GM12878 (cell line): ENCODE results near the gene HPRT1. TPM values are rescaled to one million over a fixed set of nuclear protein-coding genes. Genes with fewer than 3 reads are reported as not detected.

Experiments
- ATAC-seq: fragments of 200-7000 bp; cut with Tn5 transposase; 3 replicates; pipeline ENCODE4 v1.9.1; 2020; ENCODE audit warnings: mild to moderate bottlenecking, moderate library complexity
- BruUV-seq: library from RNA; stranded (reverse); fragments of 400-500 nt; replicated peaks from 2 replicates; lab custom pipeline; 2021; lab: Mats Ljungman, UMichigan
- CTCF ChIA-PET: fragments of 300-600 bp; sonication (Branson Sonifier 250); formaldehyde crosslinking; extraction: SDS; loops from one replicate; lab custom pipeline; 2021; ENCODE audit warnings: inconsistent platforms; lab: Yijun Ruan, JAX
- POLR2A ChIA-PET: fragments of 350-600 bp; formaldehyde crosslinking; extraction: SDS; loops from one replicate; lab custom pipeline; 2021; ENCODE audit warnings: inconsistent platforms; lab: Charles Lee
- RAD21 ChIA-PET: fragments of 300-600 bp; sonication (Branson Sonifier 250); formaldehyde crosslinking; loops from one replicate; lab custom pipeline; 2023; ENCODE audit warnings: antibody characterized with exemption; ENCODE audit not compliant: unreplicated experiment; lab: Charles Lee
- SMC1A ChIA-PET: fragments of 300-600 bp; sonication (Branson Sonifier 250); formaldehyde crosslinking; loops from one replicate; lab custom pipeline; 2023; ENCODE audit not compliant: unreplicated experiment, uncharacterized antibody; lab: Charles Lee
- DNase-seq: peaks from one replicate; pipeline ENCODE4 v3.0.0-alpha.2; 2011; ENCODE audit warnings: low read depth, low spot score
- FAIRE-seq: peaks from 3 replicates; lab custom pipeline; 2011; peaks lifted over from hg19 to GRCh38; lab: Jason Lieb, UNC
- H2AFZ ChIP-seq: 2 replicates; pipeline ENCODE4 v1.6.0; 2011; ENCODE audit warnings: low read depth, low read length, control low read depth; ENCODE audit not compliant: control insufficient read depth
- H3K27ac ChIP-seq: 2 replicates; pipeline ENCODE4 v1.5.1; 2011; ENCODE audit warnings: control low read depth; ENCODE audit not compliant: control insufficient read depth, insufficient read depth
- H3K27me3 ChIP-seq, 2 experiments: replicated peaks in 1 of 2; 2 replicates each; pipeline versions ENCODE4 v1.6.0 to v1.6.1; 2011; ENCODE audit warnings: low read length in 1 of 2; ENCODE audit not compliant: control insufficient read depth in 2 of 2, insufficient read depth in 2 of 2
- H3K36me3 ChIP-seq, 2 experiments: 2 replicates each; pipeline ENCODE4 v1.5.1; 2011; ENCODE audit warnings: low read length in 1 of 2; ENCODE audit not compliant: control insufficient read depth in 2 of 2, insufficient read depth in 2 of 2
- H3K4me1 ChIP-seq: 2 replicates; pipeline ENCODE4 v1.6.1; 2011; ENCODE audit warnings: mild to moderate bottlenecking, low read length, moderate library complexity, mixed read lengths; ENCODE audit not compliant: control insufficient read depth, insufficient read depth
- H3K4me2 ChIP-seq: 2 replicates; pipeline ENCODE4 v1.6.0; 2011; ENCODE audit warnings: control low read depth; ENCODE audit not compliant: control insufficient read depth, insufficient read depth
- H3K4me3 ChIP-seq: fragments of 200-600 bp; sonication (generic); 2 replicates; pipeline ENCODE4 v1.5.1; 2016
- H3K79me2 ChIP-seq: 2 replicates; pipeline ENCODE4 v1.6.0; 2011; ENCODE audit warnings: low read length; ENCODE audit not compliant: control insufficient read depth, insufficient read depth
- H3K9ac ChIP-seq: 2 replicates; pipeline ENCODE4 v1.8.0; 2011; ENCODE audit warnings: low read length, control low read depth, mixed read lengths; ENCODE audit not compliant: control insufficient read depth, insufficient read depth
- H3K9me3 ChIP-seq: replicated peaks from 3 replicates; pipeline ENCODE4 v1.5.1; 2011; ENCODE audit warnings: mild to moderate bottlenecking, low read length; ENCODE audit not compliant: control insufficient read depth, insufficient read depth
- H4K20me1 ChIP-seq: 2 replicates; pipeline ENCODE4 v1.6.0; 2011; ENCODE audit not compliant: control insufficient read depth, insufficient read depth
- CHD1 ChIP-seq: IDR thresholded peaks from 2 replicates; pipeline ENCODE4 v1.6.1; 2012; ENCODE audit warnings: low read depth, low read length, improper control_type of control experiment
- FOXM1 ChIP-seq: IDR thresholded peaks from 2 replicates; pipeline ENCODE4 v1.6.1; 2012; ENCODE audit warnings: low read depth, mild to moderate bottlenecking, inconsistent platforms, low read length, moderate library complexity
- IRF4 ChIP-seq: IDR thresholded peaks from 2 replicates; pipeline ENCODE4 v1.6.1; 2011; ENCODE audit warnings: low read depth, low read length
- JUNB ChIP-seq: IDR thresholded peaks from 2 replicates; pipeline ENCODE4 v1.6.1; 2016; ENCODE audit warnings: antibody characterized with exemption, mild to moderate bottlenecking
- KLF5 ChIP-seq: fragments of 450-650 bp; IDR thresholded peaks from 2 replicates; pipeline ENCODE4 v1.6.1; 2014; ENCODE audit warnings: mild to moderate bottlenecking; ENCODE audit not compliant: partially characterized antibody
- MYC ChIP-seq: IDR thresholded peaks from 2 replicates; pipeline ENCODE4 v1.6.1; 2011; ENCODE audit warnings: mild to moderate bottlenecking, low read length, moderate library complexity, inconsistent platforms; ENCODE audit not compliant: insufficient read depth, insufficient replicate concordance, insufficient read length, severe bottlenecking
- PAX8 ChIP-seq: fragments of 450-650 bp; IDR thresholded peaks from 2 replicates; pipeline ENCODE4 v1.6.1; 2017; ENCODE audit warnings: mild to moderate bottlenecking, moderate library complexity
- RB1 ChIP-seq: fragments of 450-650 bp; formaldehyde crosslinking; IDR thresholded peaks from 2 replicates; pipeline ENCODE4 v1.6.1; 2017; ENCODE audit warnings: mild to moderate bottlenecking, borderline replicate concordance
- RFX5 ChIP-seq: IDR thresholded peaks from 2 replicates; pipeline ENCODE4 v1.6.1; 2011; ENCODE audit warnings: low read depth, low read length, improper control_type of control experiment
- SREBF1 ChIP-seq: IDR thresholded peaks from 2 replicates; pipeline ENCODE4 v1.6.1; 2012; ENCODE audit warnings: mild to moderate bottlenecking, low read length
- STAT1 ChIP-seq: fragments of 450-650 bp; conservative IDR thresholded peaks from 2 replicates; pipeline ENCODE4 v1.6.1; 2014; ENCODE audit warnings: antibody characterized with exemption, mild to moderate bottlenecking
- ZNF217 ChIP-seq: fragments of 450-650 bp; IDR thresholded peaks from 2 replicates; pipeline ENCODE4 v1.6.1; 2017; ENCODE audit warnings: antibody characterized with exemption, mild to moderate bottlenecking
- WGBS: methylation state at CpG from one replicate; pipeline ENCODE4 v1.1.6; 2016; ENCODE audit warnings: low lambda C conversion rate; ENCODE audit not compliant: insufficient replicate concordance, insufficient coverage; ENCODE audit errors: missing lambda C conversion rate; 5-methylcytosine and 5-hydroxymethylcytosine counted together
- in situ Hi-C: fragments of 300-500 bp; cut with MboI; formaldehyde crosslinking; loops from 9 replicates; pipeline ENCODE4 v1.14.3; 2018; ENCODE audit warnings: mixed read lengths
- intact Hi-C: fragments of 100-400 bp; cut with micrococcal nuclease; formaldehyde crosslinking; loops from one replicate; pipeline ENCODE4 v1.14.2; 2022; ENCODE audit not compliant: unreplicated experiment
- polyA plus RNA-seq, 11 experiments: library from polyadenylated mRNA; depleted of rRNA in 4 of 11; unstranded in 6 of 11; stranded (reverse) in 5 of 11; fragments of >200 nt; fragmentation: Nextera tagmentation in 4 of 11; fragmentation: Illumina TruSeq in 1 of 11; extraction: Ambion mirVana in 4 of 11; extraction: Trizol in 1 of 11; gene quantifications; 1 replicate in 1 of 11; 2 replicates in 10 of 11; pipeline versions ENCODE4 v1.2.1 to v1.2.3, GENCODE V29; 2011 to 2016; ENCODE audit warnings: inconsistent platforms in 2 of 11, missing spikeins in 2 of 11, low read depth in 1 of 11
- total RNA-seq, 4 experiments: library from RNA; depleted of rRNA in 3 of 4; stranded (reverse); fragments of >200 nt in 3 of 4; fragmentation: Illumina TruSeq in 1 of 4; extraction: Trizol in 1 of 4; gene quantifications; 2 replicates each; pipeline versions ENCODE4 v1.2.1 to v1.2.3, GENCODE V29; 2013 to 2021
- TF ChIP-seq, protein P1 (sequence below): IDR thresholded peaks from 2 replicates; pipeline ENCODE4 v1.6.1; 2012; ENCODE audit warnings: low read depth, low read length, improper control_type of control experiment
- TF ChIP-seq, protein P2 (sequence below): fragments of 450-650 bp; IDR thresholded peaks from 2 replicates; pipeline ENCODE4 v1.6.1; 2016; ENCODE audit warnings: mild to moderate bottlenecking
- TF ChIP-seq, protein P3 (sequence below): fragments of 450-650 bp; IDR thresholded peaks from 2 replicates; pipeline ENCODE4 v1.6.1; 2018; ENCODE audit warnings: borderline replicate concordance, mild to moderate bottlenecking; ENCODE audit not compliant: partially characterized antibody

The HPRT1 gene
- total and polyA plus RNA-seq, 10 of the 15 experiments (the other 5 are each of a cell fraction or from before 2014, with no cell fraction given): 19.3 to 161 (median 92.7) TPM

DNA sequence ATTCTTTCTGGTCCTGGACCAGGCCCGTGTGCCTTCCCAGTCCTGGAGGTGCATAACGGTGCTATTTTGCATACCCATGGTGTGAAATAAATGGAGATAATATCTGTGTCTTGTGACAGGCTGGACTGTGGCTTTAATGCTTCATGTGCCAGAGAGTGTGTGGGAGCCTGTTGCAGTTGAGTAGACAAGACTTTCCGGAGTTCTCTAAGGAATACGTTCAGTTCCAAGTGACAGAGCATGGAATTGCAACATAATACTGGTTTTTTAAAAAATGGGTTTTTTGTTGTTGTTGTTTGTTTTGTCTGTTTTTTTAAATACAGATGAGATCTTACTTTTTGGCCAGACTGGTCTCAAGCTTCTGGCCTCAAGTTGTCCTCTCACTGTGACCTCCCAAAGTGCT is 74.0 kb downstream of the HPRT1 start:
- ChIA-PET CTCF (no interaction called here), RAD21 (no interaction called here), POLR2A (no interaction called here), SMC1A (no interaction called here)
- Histone ChIP-seq H3K9me3 (no peaks in the 10 kb centered on the region), H3K27ac (no peak overlapping the region), H3K27me3 (no peaks in the 10 kb centered on the region), H3K4me3 (no peak overlapping the region), H4K20me1 (no peaks in the 10 kb centered on the region), H3K4me2 (no peak overlapping the region), H3K79me2 (no peaks in the 10 kb centered on the region), H3K9ac (no peak overlapping the region), H2AFZ (no peak overlapping the region), H3K36me3 (no peaks in the 10 kb centered on the region), H3K4me1 (no peaks in the 10 kb centered on the region)
- ATAC-seq: no peak
- intact Hi-C loops (no loop called here), in situ Hi-C loops (no loop called here)
- FAIRE-seq: no peak
- DNase-seq: no peak
- no TSS peak for BruUV-seq
- TF ChIP-seq CHD1 (no peak), RFX5 (no peak), SREBF1 (no peak)
- TF ChIP-seq, protein P1, sequence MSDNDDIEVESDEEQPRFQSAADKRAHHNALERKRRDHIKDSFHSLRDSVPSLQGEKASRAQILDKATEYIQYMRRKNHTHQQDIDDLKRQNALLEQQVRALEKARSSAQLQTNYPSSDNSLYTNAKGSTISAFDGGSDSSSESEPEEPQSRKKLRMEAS: no peak
- WGBS: 29% methylated on average over 4 of the region's 4 CpGs

DNA sequence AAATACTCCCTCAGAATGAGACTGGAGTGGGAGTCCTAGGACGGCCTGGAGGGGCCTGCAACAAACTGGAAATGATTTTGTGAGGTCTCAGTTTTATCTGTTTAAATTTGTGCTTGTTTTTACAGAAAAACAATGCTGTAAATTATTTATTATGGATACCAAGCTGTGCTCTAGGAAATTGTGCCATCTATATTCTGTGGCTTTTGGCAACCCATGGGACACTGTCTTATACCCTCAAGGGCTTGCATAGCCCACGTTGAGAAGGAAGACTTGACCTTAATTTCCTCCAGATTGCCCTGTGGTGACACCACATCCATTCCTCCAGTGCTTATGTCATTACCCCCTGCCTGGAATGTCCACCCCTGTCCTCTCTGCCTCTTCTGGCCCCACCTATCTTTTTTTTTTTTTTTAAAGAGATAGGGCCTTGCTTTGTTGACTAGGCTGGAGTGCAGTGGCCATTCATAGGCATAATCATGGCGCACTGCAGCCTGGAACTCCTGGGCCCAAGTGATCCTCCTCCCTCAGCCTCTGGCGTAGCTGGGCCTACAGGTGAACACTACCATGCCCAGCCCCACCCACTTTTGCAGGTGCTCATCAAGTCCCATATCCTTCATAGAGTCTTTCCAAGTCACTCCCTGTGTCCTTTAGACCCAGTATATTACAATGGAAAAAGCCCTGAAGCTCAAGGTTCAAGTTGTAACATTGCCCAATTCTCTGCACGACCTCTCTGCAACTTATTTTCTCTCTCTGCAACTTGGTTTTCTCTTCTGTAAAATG is 77.4 kb downstream of the HPRT1 start:
- CTCF ChIA-PET: no interaction called here
- POLR2A ChIA-PET: no interaction called here
- Histone ChIP-seq H3K4me1 (no peaks in the 10 kb centered on the region), H2AFZ (no peak overlapping the region), H3K79me2 (no peaks in the 10 kb centered on the region), H3K4me3 (no peak overlapping the region), H3K27ac (no peak overlapping the region), H3K27me3 (no peaks in the 10 kb centered on the region), H4K20me1 (no peaks in the 10 kb centered on the region), H3K36me3 (no peaks in the 10 kb centered on the region)
- no peak for DNase-seq
- in situ Hi-C loops: no loop called here
- BruUV-seq: no TSS peak
- FAIRE-seq: no peak
- WGBS: 49% methylated on average over 5 of the region's 5 CpGs
- no peak for ATAC-seq
- intact Hi-C loops: no loop called here
- TF ChIP-seq ZNF217: no peak
- TF ChIP-seq KLF5: no peak
- TF ChIP-seq FOXM1: no peak
- no peak for TF ChIP-seq RB1
- TF ChIP-seq, protein P2, sequence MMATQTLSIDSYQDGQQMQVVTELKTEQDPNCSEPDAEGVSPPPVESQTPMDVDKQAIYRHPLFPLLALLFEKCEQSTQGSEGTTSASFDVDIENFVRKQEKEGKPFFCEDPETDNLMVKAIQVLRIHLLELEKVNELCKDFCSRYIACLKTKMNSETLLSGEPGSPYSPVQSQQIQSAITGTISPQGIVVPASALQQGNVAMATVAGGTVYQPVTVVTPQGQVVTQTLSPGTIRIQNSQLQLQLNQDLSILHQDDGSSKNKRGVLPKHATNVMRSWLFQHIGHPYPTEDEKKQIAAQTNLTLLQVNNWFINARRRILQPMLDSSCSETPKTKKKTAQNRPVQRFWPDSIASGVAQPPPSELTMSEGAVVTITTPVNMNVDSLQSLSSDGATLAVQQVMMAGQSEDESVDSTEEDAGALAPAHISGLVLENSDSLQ: no peak
- no peak for TF ChIP-seq JUNB
- no peak for TF ChIP-seq MYC
- TF ChIP-seq STAT1: no peak
- no peak for TF ChIP-seq IRF4
- TF ChIP-seq, protein P3, sequence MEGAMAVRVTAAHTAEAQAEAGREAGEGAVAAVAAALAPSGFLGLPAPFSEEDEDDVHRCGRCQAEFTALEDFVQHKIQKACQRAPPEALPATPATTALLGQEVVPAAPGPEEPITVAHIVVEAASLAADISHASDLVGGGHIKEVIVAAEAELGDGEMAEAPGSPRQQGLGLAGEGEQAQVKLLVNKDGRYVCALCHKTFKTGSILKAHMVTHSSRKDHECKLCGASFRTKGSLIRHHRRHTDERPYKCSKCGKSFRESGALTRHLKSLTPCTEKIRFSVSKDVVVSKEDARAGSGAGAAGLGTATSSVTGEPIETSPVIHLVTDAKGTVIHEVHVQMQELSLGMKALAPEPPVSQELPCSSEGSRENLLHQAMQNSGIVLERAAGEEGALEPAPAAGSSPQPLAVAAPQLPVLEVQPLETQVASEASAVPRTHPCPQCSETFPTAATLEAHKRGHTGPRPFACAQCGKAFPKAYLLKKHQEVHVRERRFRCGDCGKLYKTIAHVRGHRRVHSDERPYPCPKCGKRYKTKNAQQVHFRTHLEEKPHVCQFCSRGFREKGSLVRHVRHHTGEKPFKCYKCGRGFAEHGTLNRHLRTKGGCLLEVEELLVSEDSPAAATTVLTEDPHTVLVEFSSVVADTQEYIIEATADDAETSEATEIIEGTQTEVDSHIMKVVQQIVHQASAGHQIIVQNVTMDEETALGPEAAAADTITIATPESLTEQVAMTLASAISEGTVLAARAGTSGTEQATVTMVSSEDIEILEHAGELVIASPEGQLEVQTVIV: no peak
- no peak for TF ChIP-seq PAX8
- TF ChIP-seq, all 136 proteins: peak for 0
- H3K9ac ChIP-seq: no peak overlapping the region
- no peaks in the 10 kb centered on the region for H3K9me3 ChIP-seq
- no peak overlapping the region for H3K4me2 ChIP-seq
- ChIA-PET RAD21 (no interaction called here), SMC1A (no interaction called here)
